GM04504 (cell line): ENCODE data around the gene BMP8A.
A peak's percentile ranks its signal among the peaks of the same experiment; 100 is the strongest.
"Not testable (repeated sequence)": the region's sequence is repeated elsewhere in the genome, so short reads cannot be mapped to it uniquely, and the experiment has no call there.

Experiments
- DNase-seq: peaks from one replicate; pipeline ENCODE4 v3.0.0-alpha.2; 2012; ENCODE audit warnings: low read depth

BMP8A gene

DNA sequence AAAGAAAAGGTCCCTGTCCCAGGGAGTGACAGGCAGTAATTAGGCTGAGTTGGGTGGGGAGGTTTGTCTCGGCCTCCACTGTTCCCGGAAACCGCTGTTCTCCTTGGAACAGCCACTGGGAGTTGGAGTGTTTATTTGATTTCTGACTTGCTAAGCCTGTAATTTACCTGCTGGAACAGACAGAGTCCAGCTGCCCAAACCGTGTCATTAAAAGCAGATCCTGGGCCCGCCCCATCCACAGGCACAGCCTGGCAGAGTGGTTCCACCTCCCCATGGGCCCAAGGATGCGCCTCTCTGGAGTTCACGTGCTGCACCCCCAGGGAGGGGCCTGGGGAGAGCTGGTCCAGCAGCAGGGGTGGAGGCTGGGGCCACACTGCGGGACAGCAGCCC, 35.7 kb downstream of the BMP8A start:
- not testable (repeated sequence) for DNase-seq

DNA sequence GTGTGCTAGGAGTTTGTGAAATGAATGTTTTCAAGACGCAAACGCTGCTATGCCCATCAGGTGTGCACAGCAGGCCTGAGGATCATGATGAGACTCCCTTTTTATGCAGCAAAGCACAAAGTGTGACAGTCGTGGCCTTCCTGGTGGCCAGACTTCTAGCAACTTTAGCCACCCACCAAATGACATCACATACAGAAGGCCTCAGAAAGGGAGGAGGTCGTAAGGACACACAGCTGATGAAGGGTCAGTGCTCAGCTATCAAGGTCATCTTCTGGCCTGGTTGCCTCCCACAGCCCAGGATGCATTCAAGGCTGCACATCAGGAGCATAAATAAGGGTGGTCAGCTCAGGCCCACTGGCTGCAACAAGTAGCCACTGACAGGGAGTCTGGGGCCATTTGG, 36.6 kb downstream of the BMP8A start:
- no peak for DNase-seq

DNA sequence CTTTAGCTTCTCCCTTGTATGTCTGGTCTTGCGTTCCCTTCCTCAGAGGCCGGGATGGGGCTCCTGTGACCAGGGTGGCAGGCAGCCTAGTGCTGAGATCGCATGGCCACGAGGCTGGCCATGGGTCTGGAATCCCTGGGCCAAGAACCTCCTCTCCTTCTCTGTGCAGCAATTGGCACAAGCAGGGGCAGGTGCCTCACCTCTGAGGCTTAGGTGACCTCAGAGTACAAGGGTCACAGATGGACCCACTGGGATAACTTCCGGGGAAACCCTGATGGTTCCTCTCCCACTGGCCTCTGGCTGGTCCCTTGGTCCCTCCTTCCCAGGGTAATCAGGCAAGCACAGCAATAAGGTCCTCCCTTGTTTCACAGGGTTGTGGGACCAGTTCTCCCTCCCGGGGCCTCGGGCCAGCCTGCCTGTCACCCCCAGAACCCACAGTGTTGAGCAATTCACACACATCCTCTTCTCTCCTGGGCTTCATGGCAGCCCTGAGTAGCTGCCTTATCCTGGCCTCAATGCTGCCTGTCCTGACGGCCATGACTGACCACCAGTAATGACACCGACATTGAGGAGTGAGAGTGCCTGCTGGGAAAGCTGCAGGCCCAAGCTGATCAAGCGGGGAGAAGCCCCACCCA, 38.6 kb downstream of the BMP8A start:
- no peak for DNase-seq

DNA sequence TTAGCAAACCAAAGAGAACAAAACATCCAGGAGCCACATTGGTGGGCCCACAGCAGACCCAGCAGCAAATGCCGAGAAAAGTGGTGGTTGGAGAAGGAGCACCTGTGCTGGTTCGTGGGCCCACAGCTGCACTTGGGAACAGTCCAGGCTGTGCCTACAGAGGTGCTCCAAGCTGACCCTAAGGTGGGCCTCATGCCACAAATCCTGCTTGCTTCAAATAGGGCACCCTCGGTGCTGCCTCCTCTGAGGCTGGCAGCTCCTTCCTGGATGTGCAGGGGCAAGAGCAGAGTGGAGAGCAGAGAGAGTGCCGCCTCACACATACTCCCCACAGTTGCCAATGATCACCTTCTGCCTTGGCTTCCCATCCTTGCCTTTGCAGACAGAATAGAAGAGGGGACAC, 40.1 kb downstream of the BMP8A start:
- no peak for DNase-seq

DNA sequence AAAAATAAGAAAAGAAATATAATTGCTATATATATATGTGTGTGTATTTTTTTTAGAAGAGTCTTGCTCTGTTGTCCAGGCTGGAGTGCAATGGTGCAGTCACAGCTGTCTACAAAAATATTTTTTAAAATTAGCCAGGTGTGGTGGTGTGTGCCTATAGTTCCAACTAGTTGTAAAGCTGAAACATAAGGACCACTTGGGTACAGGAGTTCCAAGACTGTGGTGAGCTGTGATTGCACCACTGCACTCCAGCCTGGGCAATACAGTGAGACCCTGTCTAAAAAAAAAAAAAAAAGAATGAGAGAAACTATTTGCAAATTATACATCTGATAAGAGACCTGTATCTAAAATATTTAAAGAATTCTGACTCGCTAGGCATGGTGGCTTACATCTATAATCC, 42.0 kb downstream of the BMP8A start:
- no peak for DNase-seq

- DNase-seq, result no peak
Measured at GRCh38 chr1:39538531-39539251, 47.3 kb downstream of the BMP8A start.

GRCh38 chr1:39539252-39539790, 47.9 kb downstream of the BMP8A start:
- DNase-seq, result peak; percentile 48

DNA sequence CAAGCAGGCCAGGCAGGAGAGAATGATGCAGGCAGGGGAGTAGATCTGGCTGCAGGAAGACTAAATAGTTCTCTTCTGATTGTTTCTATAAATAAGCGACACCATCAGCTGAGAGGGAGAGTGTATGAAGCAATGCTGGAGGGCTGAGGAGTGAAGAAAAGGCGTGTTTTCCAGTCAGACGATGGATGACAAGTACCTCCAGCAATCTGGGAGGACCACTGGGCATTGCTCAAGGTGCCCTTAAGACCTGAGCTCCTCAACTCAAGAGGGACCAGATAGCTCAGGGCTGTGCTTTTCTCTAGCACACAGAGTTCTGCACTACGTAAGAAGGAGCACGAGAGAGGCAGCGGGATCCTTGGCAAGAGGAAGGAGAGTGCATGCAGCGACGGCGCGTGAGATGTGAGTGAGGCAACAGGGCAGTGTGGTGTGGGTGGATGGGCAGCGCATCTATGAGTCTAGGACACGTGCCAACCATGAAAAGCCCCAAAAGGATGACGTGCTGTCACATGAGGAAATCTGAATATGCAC, 49.1 kb downstream of the BMP8A start:
- no peak for DNase-seq

- DNase-seq, result no peak
Measured at GRCh38 chr1:39542924-39543323, 51.5 kb downstream of the BMP8A start.

DNA sequence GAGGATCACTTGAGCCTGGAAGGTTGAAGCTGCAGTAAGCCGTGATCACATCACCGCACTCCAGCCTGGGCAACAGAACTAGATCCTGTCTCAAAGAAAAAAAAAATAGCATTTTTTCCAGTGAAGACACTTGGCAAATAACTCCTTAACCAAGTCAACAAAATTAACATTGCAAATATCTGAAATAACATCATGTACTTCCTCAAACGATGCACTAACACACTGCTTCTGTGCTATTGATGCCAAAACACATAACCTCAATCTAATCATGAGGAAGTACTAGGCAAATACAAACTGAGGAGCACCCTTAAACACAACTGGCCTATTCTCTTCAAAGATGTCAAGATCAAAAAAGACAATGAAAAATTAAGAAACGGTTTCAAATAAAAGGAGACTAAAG, 52.9 kb downstream of the BMP8A start:
- DNase-seq, result no peak

GRCh38 chr1:39545531-39545930, 54.1 kb downstream of the BMP8A start:
- DNase-seq, result no peak

DNA sequence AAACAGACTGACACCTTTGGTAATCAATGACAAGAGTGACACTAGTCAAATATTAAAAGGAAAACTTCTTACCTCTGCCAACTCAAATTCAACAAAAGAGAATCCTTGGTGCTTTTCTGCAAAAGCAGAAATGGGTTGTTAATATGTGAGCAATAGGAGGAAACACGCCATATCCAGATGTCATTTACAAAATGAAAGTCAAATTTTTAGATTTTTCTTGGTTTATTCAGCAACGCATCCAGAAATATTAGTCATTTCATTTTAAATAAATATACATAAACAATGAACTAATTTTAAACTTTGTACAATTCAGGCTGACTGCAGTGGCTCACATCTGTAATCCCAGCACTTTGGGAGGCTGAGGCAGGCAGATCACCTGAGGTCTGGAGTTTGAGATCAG, 62.8 kb downstream of the BMP8A start:
- DNase-seq, result no peak

- no peak for DNase-seq
Measured at GRCh38 chr1:39561279-39561678, 69.8 kb downstream of the BMP8A start.

- no peak for DNase-seq
Measured at GRCh38 chr1:39562886-39563285, 71.5 kb downstream of the BMP8A start.

GRCh38 chr1:39563669-39564068, 72.2 kb downstream of the BMP8A start:
- no peak for DNase-seq

DNA sequence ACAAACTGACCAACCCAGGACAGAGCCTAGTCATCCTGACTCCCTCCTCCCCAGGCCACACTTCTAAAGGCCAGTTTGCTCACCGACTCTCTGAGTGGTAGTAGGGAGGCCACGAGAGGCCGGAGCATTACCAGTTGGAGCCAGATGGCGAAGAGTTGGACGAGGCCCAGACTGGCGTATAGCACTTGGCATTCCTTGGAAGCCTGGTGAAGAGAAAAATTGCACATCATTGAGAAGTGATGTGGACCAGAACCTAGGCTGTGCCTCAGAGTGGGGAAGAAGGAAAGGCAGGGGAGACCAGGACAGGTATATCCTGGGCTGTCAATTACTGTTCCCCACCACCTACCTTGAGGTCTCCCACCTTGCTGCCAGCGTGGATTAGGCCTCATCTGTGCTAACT, 72.9 kb downstream of the BMP8A start:
- no peak for DNase-seq

DNA sequence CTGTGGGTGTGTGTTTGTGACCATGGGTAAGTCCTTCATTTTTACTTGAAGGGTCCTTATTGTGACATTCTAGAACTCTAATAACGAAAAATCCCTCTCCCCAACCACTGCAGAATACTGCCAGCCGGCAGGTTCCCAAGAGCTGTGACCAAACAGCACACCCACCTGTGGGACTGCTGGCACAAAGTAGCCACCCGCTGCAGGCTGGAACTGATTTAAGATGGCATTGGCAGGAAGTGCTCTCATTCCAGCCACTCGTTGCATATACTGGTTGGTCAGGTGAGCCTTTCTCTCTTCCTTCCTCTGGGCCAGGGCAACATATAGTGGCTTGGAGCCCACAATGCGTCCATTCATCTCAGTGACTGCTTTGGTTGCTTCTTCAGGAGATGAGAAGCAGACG, 73.5 kb downstream of the BMP8A start:
- DNase-seq, result no peak

DNA sequence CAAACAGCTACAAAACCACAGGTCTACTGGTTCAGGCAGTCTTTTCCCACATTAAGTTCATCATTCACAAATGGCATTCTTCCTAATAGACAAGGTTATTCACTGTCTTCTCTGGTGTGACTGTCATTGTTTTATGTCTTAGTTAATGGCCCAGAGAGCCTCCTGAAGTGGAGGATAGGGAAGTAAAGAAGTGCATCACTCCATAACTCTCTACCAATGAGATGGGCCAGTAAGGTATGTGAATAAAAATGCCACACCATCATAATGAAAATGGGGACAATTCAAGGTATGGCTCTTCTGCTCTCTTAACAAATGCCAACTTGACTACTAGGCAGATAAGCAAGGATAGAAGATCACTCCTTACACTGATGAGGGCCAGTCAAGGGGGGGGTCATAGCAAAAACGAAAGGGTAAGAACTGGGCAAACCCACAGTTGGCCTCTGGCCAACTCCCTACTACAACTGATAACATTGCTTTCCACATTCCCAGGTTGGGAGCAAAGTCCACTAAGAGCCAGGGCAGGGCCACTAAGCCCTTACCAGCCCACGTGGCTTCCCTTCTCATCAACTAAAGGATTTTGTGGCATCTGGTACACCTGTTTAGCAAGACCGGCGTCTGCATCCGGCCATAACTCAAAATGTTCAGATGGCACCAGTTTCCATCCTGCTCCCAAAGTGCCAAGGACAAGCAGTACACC, 75.2 kb downstream of the BMP8A start:
- DNase-seq, result no peak

- no peak for DNase-seq
Measured at GRCh38 chr1:39567302-39567701, 75.9 kb downstream of the BMP8A start.

GRCh38 chr1:39568208-39568607, 76.8 kb downstream of the BMP8A start:
- DNase-seq, result no peak

DNA sequence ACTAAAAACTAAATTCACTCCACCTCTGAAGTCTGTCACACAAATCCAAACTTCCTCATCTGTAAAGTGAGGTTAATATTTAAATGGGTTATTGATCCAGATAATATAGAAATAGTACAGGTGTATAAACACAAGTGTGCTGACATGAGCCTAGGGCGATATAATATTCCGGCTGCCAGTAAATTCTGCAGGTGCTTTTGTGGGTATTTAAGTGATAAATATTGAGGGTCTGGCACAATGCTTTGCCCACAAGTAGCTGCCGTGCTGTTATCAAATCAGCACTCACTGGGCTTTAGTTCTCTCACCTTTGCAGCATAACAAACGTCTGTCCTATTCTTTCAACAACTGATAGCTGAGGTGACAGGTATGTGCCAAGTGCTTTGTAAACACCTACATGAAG, 77.6 kb downstream of the BMP8A start:
- DNase-seq, result no peak

- no peak for DNase-seq
Measured at GRCh38 chr1:39570477-39571177, 79.2 kb downstream of the BMP8A start.

GRCh38 chr1:39571178-39571483, 79.7 kb downstream of the BMP8A start:
- DNase-seq, result no peak
